GM12892 (cell line): Measurements from ENCODE around the gene KRTAP3-2. TPM values are rescaled to one million over a fixed set of nuclear protein-coding genes. Genes with fewer than 3 reads are reported as not detected.
"Not testable (repeated sequence)": the region's sequence is repeated elsewhere in the genome, so short reads cannot be mapped to it uniquely, and the experiment has no call there.

Source experiments
- DNase-seq: peaks from one replicate; pipeline ENCODE4 v3.0.0; 2011; ENCODE audit not compliant: insufficient read length
- FAIRE-seq: peaks from 2 replicates; lab custom pipeline; 2011; peaks lifted over from hg19 to GRCh38; lab: Jason Lieb, UNC
- POLR2A ChIP-seq: IDR thresholded peaks from 2 replicates; pipeline ENCODE4 v1.6.1; 2011; ENCODE audit warnings: low read depth, low read length, control low read depth
- POLR2AphosphoS5 ChIP-seq: IDR thresholded peaks from 2 replicates; pipeline ENCODE4 v1.6.1; 2011; ENCODE audit warnings: low read depth, low read length, control low read depth
- TAF1 ChIP-seq: IDR thresholded peaks from 2 replicates; pipeline ENCODE4 v1.6.1; 2011; ENCODE audit warnings: low read depth, mild to moderate bottlenecking, control low read depth, low read length, borderline replicate concordance
- polyA plus RNA-seq: library from polyadenylated mRNA; unstranded; fragments of >200 nt; gene quantifications from one replicate; pipeline ENCODE4 v1.2.1, GENCODE V29; 2012; ENCODE audit warnings: missing spikeins, inconsistent platforms; ENCODE audit not compliant: missing spikeins

Gene KRTAP3-2
- not detected for polyA plus RNA-seq

DNA sequence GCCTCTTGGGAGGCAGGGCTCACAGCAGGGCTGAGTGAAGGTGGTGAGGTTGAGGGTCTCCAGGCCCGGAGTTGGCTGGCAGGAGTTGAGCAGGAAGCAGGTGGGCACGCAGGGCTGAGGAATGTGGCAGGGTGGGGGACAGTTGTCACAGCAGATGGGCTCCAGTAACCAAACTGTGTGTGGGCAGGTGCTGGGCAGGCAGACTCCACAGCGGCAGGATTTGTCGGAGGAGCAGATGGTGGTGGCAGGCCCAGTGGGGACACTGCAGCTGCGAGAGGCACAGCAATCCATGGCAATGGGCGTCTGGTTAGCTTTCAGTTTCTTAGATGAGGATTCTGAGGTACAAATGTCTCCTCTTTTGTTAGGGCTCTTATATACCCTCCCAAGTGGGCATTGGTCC lies at the start of gene KRTAP3-2:
TSS of gene KRTAP3-2 (minus strand) at position 344 of the 400 bp plus-strand sequence. CDS start at position 291, 53 bp downstream.
- not testable (repeated sequence) for FAIRE-seq, DNase-seq

GRCh38 chr17:41049110-41049509 lies 49.4 kb upstream of the KRTAP3-2 start:
- TF ChIP-seq POLR2A = no peak
- TF ChIP-seq POLR2AphosphoS5 = no peak
- no peak for TF ChIP-seq TAF1
- no peak for FAIRE-seq
- DNase-seq = no peak

DNA sequence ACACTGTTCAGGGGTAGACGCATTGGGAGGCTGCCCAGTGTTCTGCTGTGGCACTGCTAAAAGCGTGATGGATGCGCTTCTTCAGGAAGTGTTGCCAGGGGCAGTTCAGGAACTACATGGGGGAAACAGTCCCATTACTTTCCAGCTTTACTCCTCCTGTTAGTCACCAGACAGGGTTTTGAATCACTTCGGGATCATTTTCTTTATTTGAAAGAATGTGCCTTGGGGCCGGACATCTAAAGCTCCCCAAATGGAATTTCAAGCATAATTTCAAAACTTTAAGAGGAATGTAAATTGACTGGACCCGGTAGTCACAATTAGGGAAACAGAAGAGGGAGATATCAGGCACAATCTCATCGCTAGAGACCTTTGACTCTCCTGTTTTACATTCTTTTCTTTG lies 48.7 kb upstream of the KRTAP3-2 start:
- no peak for TF ChIP-seq POLR2A
- TF ChIP-seq TAF1 = no peak
- TF ChIP-seq POLR2AphosphoS5 = no peak
- no peak for FAIRE-seq
- no peak for DNase-seq

GRCh38 chr17:41046735-41047465 lies 47.2 kb upstream of the KRTAP3-2 start, which contains the start of gene KRTAP2-1:
Gene KRTAP2-1, minus strand, starts transcription at chr17:41047316. Its CDS starts 49 bp downstream, at chr17:41047267.
- not testable (repeated sequence) for FAIRE-seq, DNase-seq

DNA sequence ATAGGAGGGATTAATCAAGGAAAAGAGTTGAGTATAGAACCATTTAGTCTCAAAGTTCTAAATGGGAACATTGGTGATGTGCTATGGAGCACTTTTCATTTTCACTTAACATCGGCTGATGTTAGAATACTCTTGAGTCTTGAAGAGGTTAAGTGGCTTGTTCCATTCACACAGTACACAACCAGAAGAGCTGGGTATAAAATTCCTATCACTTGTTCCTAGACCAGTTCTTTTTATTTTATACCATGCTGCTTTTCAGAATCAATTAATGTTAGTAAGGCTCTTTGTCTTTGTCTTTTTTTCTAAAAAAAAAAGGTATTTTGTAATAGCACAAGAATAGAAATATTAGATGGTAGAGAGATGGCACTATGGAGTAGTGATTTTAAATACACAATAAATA lies 43.2 kb upstream of the KRTAP3-2 start:
- DNase-seq (no peak), FAIRE-seq (no peak)
- TF ChIP-seq POLR2AphosphoS5 = no peak
- no peak for TF ChIP-seq TAF1
- TF ChIP-seq POLR2A = no peak

GRCh38 chr17:41040783-41041571 lies 41.3 kb upstream of the KRTAP3-2 start, which contains the start of gene KRTAP1-1:
Gene KRTAP1-1, minus strand, starts transcription at chr17:41041450. Its CDS starts 53 bp downstream, at chr17:41041397.
- not testable (repeated sequence) for FAIRE-seq, DNase-seq

DNA sequence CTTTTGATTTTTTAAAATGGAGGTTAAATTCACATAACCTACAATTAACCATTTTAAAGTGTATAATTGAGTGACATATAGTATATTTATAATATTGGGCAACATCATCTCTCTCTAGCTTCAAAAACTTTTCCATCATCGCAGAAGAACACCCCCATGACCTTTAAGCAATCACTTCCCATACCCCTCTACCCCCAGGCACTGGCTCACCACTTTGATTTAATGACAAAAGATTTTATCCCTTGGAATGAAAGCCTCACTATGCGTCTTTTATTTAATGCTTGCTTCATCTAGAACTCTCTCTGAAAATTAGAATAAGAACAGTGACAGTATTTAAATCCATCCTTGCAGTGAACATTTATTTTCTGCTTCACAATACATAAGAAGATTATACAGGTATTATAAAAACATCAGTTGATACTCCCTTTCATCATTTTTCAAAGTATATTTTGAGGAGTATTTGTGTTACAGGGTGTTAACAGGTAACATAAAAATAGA lies 38.2 kb upstream of the KRTAP3-2 start:
- DNase-seq (no peak), FAIRE-seq (no peak)
- TF ChIP-seq TAF1 = no peak
- TF ChIP-seq POLR2AphosphoS5 = no peak

DNA sequence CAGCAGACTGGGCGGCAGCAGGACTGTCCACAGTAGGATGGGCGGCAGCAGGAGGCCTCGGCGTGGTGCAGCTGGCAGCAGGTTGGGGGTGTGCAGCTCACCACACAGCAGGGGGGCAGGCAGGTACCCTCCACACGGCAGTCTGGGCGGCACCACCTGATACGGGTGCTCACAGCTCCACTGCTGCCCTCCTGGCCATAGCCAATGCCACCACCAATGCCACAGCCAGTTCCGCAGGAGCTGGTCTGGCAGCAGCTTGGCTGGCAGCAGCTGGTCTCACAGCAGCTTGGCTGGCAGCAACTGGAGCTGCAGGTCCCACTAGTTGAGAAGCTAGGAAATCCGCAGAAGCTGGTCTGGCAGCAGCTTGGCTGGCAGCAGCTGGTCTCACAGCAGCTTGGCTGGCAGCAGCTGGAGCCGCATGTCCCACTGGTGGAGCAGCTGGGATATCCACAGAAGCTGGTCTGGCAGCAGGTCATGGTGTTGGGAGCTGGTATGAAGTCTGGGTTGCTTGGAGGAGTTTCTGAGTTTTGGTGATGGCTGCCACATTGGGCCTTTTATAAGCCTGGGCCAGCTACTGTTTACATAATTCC lies 34.7 kb upstream of the KRTAP3-2 start, which contains the start of gene KRTAP1-3:
TSS of gene KRTAP1-3 (minus strand) at position 529 of the 590 bp plus-strand sequence. CDS start at position 476, 53 bp downstream.
- FAIRE-seq, DNase-seq: not testable (repeated sequence)

GRCh38 chr17:41029633-41030245 lies 30.0 kb upstream of the KRTAP3-2 start, which contains the start of gene KRTAP1-4:
Gene KRTAP1-4, minus strand, starts transcription at chr17:41030195. Its CDS starts 117 bp downstream, at chr17:41030078.
- DNase-seq (no peak), FAIRE-seq (no peak)
- TF ChIP-seq POLR2AphosphoS5 (no peak), TAF1 (no peak), POLR2A (no peak)

- FAIRE-seq (no peak), DNase-seq (no peak)
- no peak for TF ChIP-seq POLR2A
- TF ChIP-seq TAF1 = no peak
- TF ChIP-seq POLR2AphosphoS5 = no peak
These were observed 27.2 kb upstream of the KRTAP3-2 start, which contains the start of gene KRTAP1-5 for GRCh38 chr17:41026715-41027471. Gene KRTAP1-5, minus strand, starts transcription at chr17:41027208. Its CDS starts 53 bp downstream, at chr17:41027155.

DNA sequence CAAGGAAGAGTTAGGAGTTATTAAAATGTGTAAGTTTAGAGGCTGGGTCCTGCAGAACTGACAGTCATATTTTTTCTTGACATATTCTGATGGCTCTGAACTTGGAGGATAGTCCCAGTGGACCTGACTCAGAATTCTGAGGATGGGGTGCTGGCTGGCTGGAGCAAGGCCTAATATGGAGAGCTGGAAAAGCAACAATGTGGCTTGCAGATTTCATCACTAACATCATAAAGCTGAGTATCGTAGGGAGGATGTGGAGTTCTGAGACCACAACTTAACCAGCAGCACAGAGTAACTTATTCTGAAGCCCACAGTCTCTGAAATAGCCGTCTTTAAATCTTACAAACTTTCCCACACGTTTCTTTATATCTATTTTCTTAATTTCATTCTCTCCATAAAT lies 25.0 kb upstream of the KRTAP3-2 start:
- no peak for TF ChIP-seq POLR2A
- no peak for TF ChIP-seq POLR2AphosphoS5
- no peak for TF ChIP-seq TAF1
- no peak for FAIRE-seq
- no peak for DNase-seq
